WTC11 (cell line): ENCODE results near the gene DDX4. TPM values are rescaled to one million over a fixed set of nuclear protein-coding genes. Genes with fewer than 3 reads are reported as not detected.
"Not testable (repeated sequence)": the region's sequence is repeated elsewhere in the genome, so short reads cannot be mapped to it uniquely, and the experiment has no call there.

Experiments used
- ATAC-seq: fragments of 200-7000 bp; cut with Tn5 transposase; 2 replicates; pipeline ENCODE4 v1.10.0; 2021; ENCODE audit warnings: mild to moderate bottlenecking, moderate library complexity
- CTCF ChIA-PET: fragments of 300-600 bp; sonication (Branson Sonifier 250); formaldehyde crosslinking; loops from one replicate; lab custom pipeline; 2021; ENCODE audit warnings: antibody characterized with exemption; lab: Charles Lee
- POLR2A ChIA-PET: fragments of 350-600 bp; sonication (Branson Sonifier 250); formaldehyde crosslinking; loops from one replicate; lab custom pipeline; 2021; ENCODE audit warnings: antibody characterized with exemption; lab: Charles Lee
- DNase-seq: peaks from one replicate; pipeline ENCODE4 v3.0.0; 2021; ENCODE audit warnings: low spot score
- H3K27ac Mint-ChIP-seq: 2 replicates; pipeline ENCODE4 v1.8.0; 2021; ENCODE audit warnings: mixed read lengths
- H3K27me3 Mint-ChIP-seq: 2 replicates; pipeline ENCODE4 v1.8.0; 2021; ENCODE audit warnings: low read depth, mild to moderate bottlenecking, moderate library complexity, mixed read lengths
- H3K36me3 Mint-ChIP-seq: 2 replicates; pipeline ENCODE4 v1.8.0; 2021; ENCODE audit warnings: mixed read lengths
- H3K4me1 Mint-ChIP-seq: 2 replicates; pipeline ENCODE4 v1.8.0; 2022; ENCODE audit warnings: mixed read lengths
- H3K4me3 Mint-ChIP-seq: 2 replicates; pipeline ENCODE4 v1.8.0; 2021; ENCODE audit warnings: mild to moderate bottlenecking, moderate library complexity, mixed read lengths
- H3K9me3 Mint-ChIP-seq: 2 replicates; pipeline ENCODE4 v1.8.0; 2021; ENCODE audit warnings: mixed read lengths
- CREM ChIP-seq: sonication (generic); formaldehyde crosslinking; IDR thresholded peaks from 2 replicates; pipeline ENCODE4 v1.8.1; 2022; ENCODE audit warnings: mild to moderate bottlenecking, missing genetic modification reagents, moderate library complexity
- CTCF ChIP-seq: fragments of 200-600 bp; IDR thresholded peaks from 2 replicates; pipeline ENCODE4 v1.8.0; 2022; ENCODE audit warnings: antibody characterized with exemption
- E2F5 ChIP-seq: sonication (generic); formaldehyde crosslinking; IDR thresholded peaks from 2 replicates; pipeline ENCODE4 v1.8.1; 2022; ENCODE audit warnings: mild to moderate bottlenecking, moderate library complexity, missing genetic modification reagents
- ETV6 ChIP-seq: sonication (generic); formaldehyde crosslinking; IDR thresholded peaks from 2 replicates; pipeline ENCODE4 v1.8.1; 2022; ENCODE audit warnings: mild to moderate bottlenecking, missing genetic modification reagents
- GABPB1 ChIP-seq: sonication (generic); formaldehyde crosslinking; IDR thresholded peaks from 2 replicates; pipeline ENCODE4 v1.8.1; 2023; ENCODE audit warnings: mild to moderate bottlenecking, missing genetic modification reagents
- GTF2I ChIP-seq: fragments of 250-450 bp; sonication (Bioruptor Pico); conservative IDR thresholded peaks from 2 replicates; pipeline ENCODE4 v1.4.0; 2021; ENCODE audit warnings: mild to moderate bottlenecking
- HMGA2 ChIP-seq: fragments of 250-450 bp; sonication (Bioruptor Pico); IDR thresholded peaks from 2 replicates; pipeline ENCODE4 v1.4.0; 2021; ENCODE audit warnings: mild to moderate bottlenecking, moderate library complexity
- HMGXB4 ChIP-seq: sonication (generic); formaldehyde crosslinking; IDR thresholded peaks from 2 replicates; pipeline ENCODE4 v1.8.1; 2023; ENCODE audit warnings: mild to moderate bottlenecking, moderate library complexity, missing genetic modification reagents
- MXD4 ChIP-seq: fragments of 250-450 bp; sonication (Bioruptor Pico); IDR thresholded peaks from 2 replicates; pipeline ENCODE4 v1.8.0; 2021; ENCODE audit warnings: mild to moderate bottlenecking, moderate library complexity, borderline replicate concordance
- NFATC4 ChIP-seq: fragments of 250-450 bp; sonication (Bioruptor Pico); IDR thresholded peaks from 2 replicates; pipeline ENCODE4 v1.9.0; 2021; ENCODE audit warnings: mild to moderate bottlenecking
- NFYB ChIP-seq: sonication (generic); formaldehyde crosslinking; conservative IDR thresholded peaks from 2 replicates; pipeline ENCODE4 v1.8.0; 2022; ENCODE audit warnings: low read depth, missing genetic modification reagents
- NR1H2 ChIP-seq: sonication (generic); formaldehyde crosslinking; IDR thresholded peaks from 2 replicates; pipeline ENCODE4 v1.9.0; 2021; ENCODE audit warnings: mild to moderate bottlenecking, moderate library complexity, missing genetic modification reagents
- NR3C1 ChIP-seq: sonication (generic); formaldehyde crosslinking; conservative IDR thresholded peaks from 2 replicates; pipeline ENCODE4 v1.8.1; 2023; ENCODE audit warnings: low read depth, mild to moderate bottlenecking, missing genetic modification reagents
- PREB ChIP-seq: sonication (generic); formaldehyde crosslinking; IDR thresholded peaks from 2 replicates; pipeline ENCODE4 v1.8.1; 2022; ENCODE audit warnings: mild to moderate bottlenecking, missing genetic modification reagents, moderate library complexity, borderline replicate concordance
- SOX15 ChIP-seq: fragments of 250-450 bp; sonication (Bioruptor Pico); IDR thresholded peaks from 2 replicates; pipeline ENCODE4 v1.9.0; 2021; ENCODE audit warnings: mild to moderate bottlenecking
- ZBTB21 ChIP-seq: sonication (generic); formaldehyde crosslinking; IDR thresholded peaks from 2 replicates; pipeline ENCODE4 v1.8.1; 2023; ENCODE audit warnings: mild to moderate bottlenecking, missing genetic modification reagents, borderline replicate concordance
- ZNF219 ChIP-seq: sonication (generic); formaldehyde crosslinking; IDR thresholded peaks from 2 replicates; pipeline ENCODE4 v1.8.0; 2023; ENCODE audit warnings: missing genetic modification reagents, mild to moderate bottlenecking, borderline replicate concordance
- ZNF423 ChIP-seq: fragments of 250-450 bp; sonication (Bioruptor Pico); IDR thresholded peaks from 2 replicates; pipeline ENCODE4 v2.1.2; 2022; ENCODE audit warnings: mild to moderate bottlenecking, moderate library complexity
- total RNA-seq: library from RNA; stranded (reverse); gene quantifications from 3 replicates; pipeline ENCODE4 v1.2.3, GENCODE V29; 2021

DDX4 gene
- total RNA-seq, 1 experiment from 2014 or later: not detected

- Mint-ChIP-seq H3K27ac (no peak overlapping the region), H3K9me3 (peaks cover 13% of the 10 kb centered on the region), H3K36me3 (peaks cover 32% of the 10 kb centered on the region), H3K4me3 (no peak overlapping the region), H3K27me3 (no peaks in the 10 kb centered on the region; the same call in 1 of the 2 replicates), H3K4me1 (peaks cover 24% of the 10 kb centered on the region)
- TF ChIP-seq ZBTB21 (CRISPR knock-in tag) (no peak), E2F5 (CRISPR knock-in tag) (no peak), PREB (no peak), CTCF (0 out of 2 replicates have a peak, but pooled peaks have one; percentile 16), NR1H2 (no peak)
- CTCF ChIA-PET: interaction anchor here (0.6 to 1.0 kb wide), 3 partner anchors 288 to 469 kb away, joined by 3 to 4 read pairs (median 4); no protein-coding TSS in a partner anchor
- ATAC-seq (peak; percentile 77), DNase-seq (no peak)
- POLR2A ChIA-PET: no interaction called here
Measured at GRCh38 chr5:55694152-55694830, 43.6 kb upstream of the DDX4 start.

GRCh38 chr5:55696704-55697103 is 41.2 kb upstream of the DDX4 start:
- H3K27ac Mint-ChIP-seq, H3K27me3 Mint-ChIP-seq, CTCF ChIA-PET, H3K4me3 Mint-ChIP-seq, H3K4me1 Mint-ChIP-seq, ATAC-seq, POLR2A ChIA-PET, DNase-seq: not testable (repeated sequence)
- peaks cover 13% of the 10 kb centered on the region for H3K9me3 Mint-ChIP-seq
- H3K36me3 Mint-ChIP-seq: peaks cover 33% of the 10 kb centered on the region

GRCh38 chr5:55699041-55699688 is 38.7 kb upstream of the DDX4 start:
- H3K9me3 Mint-ChIP-seq: peaks cover 13% of the 10 kb centered on the region
- H3K4me3 Mint-ChIP-seq: no peak overlapping the region
- ATAC-seq (no peak), DNase-seq (no peak)
- H3K27ac Mint-ChIP-seq: no peak overlapping the region
- H3K27me3 Mint-ChIP-seq: no peaks in the 10 kb centered on the region; the same call in 1 of the 2 replicates
- H3K36me3 Mint-ChIP-seq: peaks cover 36% of the 10 kb centered on the region
- POLR2A ChIA-PET: no interaction called here
- no peaks in the 10 kb centered on the region for H3K4me1 Mint-ChIP-seq
- CTCF ChIA-PET: no interaction called here
- TF ChIP-seq HMGXB4 (CRISPR knock-in tag): no peak
- TF ChIP-seq HMGA2 (CRISPR knock-in tag): no peak
- TF ChIP-seq NR3C1 (CRISPR knock-in tag): no peak
- TF ChIP-seq NFYB (CRISPR knock-in tag): no peak
- TF ChIP-seq ETV6 (CRISPR knock-in tag): no peak
- TF ChIP-seq MXD4: no peak
- TF ChIP-seq CREM: no peak
- no peak for TF ChIP-seq NR1H2
- TF ChIP-seq CTCF: no peak
- no peak for TF ChIP-seq GABPB1 (CRISPR knock-in tag)
- TF ChIP-seq ZNF219: no peak
- no peak for TF ChIP-seq SOX15 (CRISPR knock-in tag)
- no peak for TF ChIP-seq ZNF423 (CRISPR knock-in tag)
- no peak for TF ChIP-seq NFATC4 (CRISPR knock-in tag)
- no peak for TF ChIP-seq GTF2I
